ENCODE results near the gene DSC3. TPM values are rescaled to one million over a fixed set of nuclear protein-coding genes. Genes with fewer than 3 reads are reported as not detected.
"Not testable (repeated sequence)": the region's sequence is repeated elsewhere in the genome, so short reads cannot be mapped to it uniquely, and the experiment has no call there.

Gene DSC3
- total and polyA plus RNA-seq, 2 donors (not counting 3 experiments of a cell fraction or from before 2014, with no cell fraction given), result 0.04 to 0.18 TPM

- H4K20me1 ChIP-seq (replicated peaks; ENCODE audit: control insufficient read depth, extremely low read depth, insufficient read depth, low read length), result no peaks in the 10 kb centered on the region
- no peaks in the 10 kb centered on the region for H3K79me2 ChIP-seq (ENCODE audit: control insufficient read depth, insufficient read depth, low read length)
- ChIA-PET CTCF (no interaction called here), POLR2A (no interaction called here)
- H3K9me1 ChIP-seq (replicated peaks; ENCODE audit: control insufficient read depth, extremely low read depth, insufficient read depth, low read length), result no peaks in the 10 kb centered on the region
- intact Hi-C loops (cut with micrococcal nuclease) (no loop called here), dilution Hi-C loops (cut with MboI; ENCODE audit: extremely low pct_ligation_motif_present, low sequenced_read_pairs) (no loop called here)
- no peaks in the 10 kb centered on the region for H3K36me3 ChIP-seq (ENCODE audit: control insufficient read depth in 2 of 2, extremely low read depth in 1 of 2, insufficient read depth in 2 of 2, low read length in 2 of 2)
- no peak for FAIRE-seq
- H3K9me3 ChIP-seq (replicated peaks; ENCODE audit: control insufficient read depth, insufficient read depth, low read length), result no peaks in the 10 kb centered on the region
- no peaks in the 10 kb centered on the region for H3K27me3 ChIP-seq (ENCODE audit: control insufficient read depth in 2 of 2, insufficient read depth in 2 of 2, low read length in 2 of 2)
- H3K4me1 ChIP-seq (ENCODE audit: control insufficient read depth, extremely low read depth, insufficient read depth, low read length), result no peaks in the 10 kb centered on the region
- BruUV-seq (replicated peaks), result no TSS peak
- no peak overlapping the region for H2AFZ ChIP-seq (ENCODE audit: low read depth, low read length)
- DNase-seq (ENCODE audit: low read depth, low spot score), result no peak
- TF ChIP-seq POLR2AphosphoS5 (IDR thresholded peaks at IDR 0.05; ENCODE audit: insufficient read depth, low read depth, low read length) (no peak), FOS (IDR thresholded peaks at IDR 0.05; ENCODE audit: borderline replicate concordance, insufficient read depth, low read length) (no peak), EZH2 (IDR thresholded peaks at IDR 0.05; ENCODE audit: borderline replicate concordance, low read depth, low read length, severe bottlenecking) (no peak), MAX (IDR thresholded peaks at IDR 0.05; ENCODE audit: insufficient read depth, insufficient read length) (no peak), CTCF (IDR thresholded peaks at IDR 0.05; ENCODE audit: extremely low read depth in 1 of 2, insufficient read depth in 1 of 2, low read depth in 1 of 2, low read length in 2 of 2) (no peak), GATA2 (IDR thresholded peaks at IDR 0.05; ENCODE audit: insufficient read depth, insufficient read length, low read depth, low read length) (no peak), POLR2A (IDR thresholded peaks at IDR 0.05; ENCODE audit: low read depth, low read length) (no peak), MYC (IDR thresholded peaks at IDR 0.05; ENCODE audit: low read depth, low read length) (no peak), JUN (IDR thresholded peaks at IDR 0.05; ENCODE audit: borderline replicate concordance, insufficient read depth, insufficient read length, low read depth) (no peak)
- no peak overlapping the region for H3K4me3 ChIP-seq (replicated peaks in 1 of 3; ENCODE audit: insufficient read depth in 1 of 3, low read depth in 1 of 3, low read length in 3 of 3)
- no peak overlapping the region for H3K4me2 ChIP-seq (ENCODE audit: insufficient read depth, low read length)
- no peak overlapping the region for H3K27ac ChIP-seq (ENCODE audit: insufficient read depth, low read depth, low read length)
- no peak overlapping the region for H3K9ac ChIP-seq (replicated peaks; ENCODE audit: extremely low read depth, insufficient read depth, low read length)
Measured at GRCh38 chr18:30982285-30982992, 60.1 kb downstream of the DSC3 start.

- FAIRE-seq; H3K36me3 ChIP-seq (ENCODE audit: control insufficient read depth in 2 of 2, extremely low read depth in 1 of 2, insufficient read depth in 2 of 2, low read length in 2 of 2); POLR2A ChIA-PET; H3K4me1 ChIP-seq (ENCODE audit: control insufficient read depth, extremely low read depth, insufficient read depth, low read length); intact Hi-C loops (cut with micrococcal nuclease); BruUV-seq (replicated peaks); H2AFZ ChIP-seq (ENCODE audit: low read depth, low read length); H4K20me1 ChIP-seq (replicated peaks; ENCODE audit: control insufficient read depth, extremely low read depth, insufficient read depth, low read length); H3K79me2 ChIP-seq (ENCODE audit: control insufficient read depth, insufficient read depth, low read length); DNase-seq (ENCODE audit: low read depth, low spot score); H3K9me1 ChIP-seq (replicated peaks; ENCODE audit: control insufficient read depth, extremely low read depth, insufficient read depth, low read length); H3K27me3 ChIP-seq (ENCODE audit: control insufficient read depth in 2 of 2, insufficient read depth in 2 of 2, low read length in 2 of 2); H3K9ac ChIP-seq (replicated peaks; ENCODE audit: extremely low read depth, insufficient read depth, low read length); H3K9me3 ChIP-seq (replicated peaks; ENCODE audit: control insufficient read depth, insufficient read depth, low read length); H3K27ac ChIP-seq (ENCODE audit: insufficient read depth, low read depth, low read length); CTCF ChIA-PET; H3K4me3 ChIP-seq (replicated peaks in 1 of 3; ENCODE audit: insufficient read depth in 1 of 3, low read depth in 1 of 3, low read length in 3 of 3); H3K4me2 ChIP-seq (ENCODE audit: insufficient read depth, low read length); dilution Hi-C loops (cut with MboI; ENCODE audit: extremely low pct_ligation_motif_present, low sequenced_read_pairs): not testable (repeated sequence)
Measured at GRCh38 chr18:30978091-30978490, 64.5 kb downstream of the DSC3 start.
